HG02870 (cell line): Measurements from ENCODE around the gene HSPA12B.

Experiments used
- ATAC-seq: cut with Tn5 transposase; IDR thresholded peaks from one replicate; pipeline ENCODE4 v1.9.1; 2021; ENCODE audit warnings: mild to moderate bottlenecking, moderate library complexity; ENCODE audit not compliant: unreplicated experiment

The HSPA12B gene

GRCh38 chr20:3732327-3733118 lies at the start of gene HSPA12B:
TSS of gene HSPA12B (plus strand) at chr20:3732685. CDS start at chr20:3738675, 5,990 bp downstream.
- no peak for ATAC-seq

- ATAC-seq = no peak
These were observed 47.1 kb upstream of the HSPA12B start for GRCh38 chr20:3685341-3685740.

GRCh38 chr20:3686421-3686820 lies 46.1 kb upstream of the HSPA12B start:
- no peak for ATAC-seq

GRCh38 chr20:3686867-3687321 lies 45.6 kb upstream of the HSPA12B start:
- ATAC-seq = no peak

- ATAC-seq = no peak
These were observed 44.8 kb upstream of the HSPA12B start for GRCh38 chr20:3687655-3688054.

- no peak for ATAC-seq
These were observed 42.5 kb upstream of the HSPA12B start for GRCh38 chr20:3689978-3690377.

- no peak for ATAC-seq
These were observed 42.1 kb upstream of the HSPA12B start for GRCh38 chr20:3690413-3690812.

- no peak for ATAC-seq
These were observed 41.2 kb upstream of the HSPA12B start for GRCh38 chr20:3691306-3691705.

GRCh38 chr20:3691897-3692296 lies 40.6 kb upstream of the HSPA12B start:
- no peak for ATAC-seq

- ATAC-seq = no peak
These were observed 39.7 kb upstream of the HSPA12B start for GRCh38 chr20:3692706-3693294.

GRCh38 chr20:3693376-3693775 lies 39.1 kb upstream of the HSPA12B start:
- no peak for ATAC-seq

GRCh38 chr20:3694864-3695263 lies 37.6 kb upstream of the HSPA12B start:
- ATAC-seq = no peak

- no peak for ATAC-seq
These were observed 36.3 kb upstream of the HSPA12B start for GRCh38 chr20:3696200-3696599.

- ATAC-seq = no peak
These were observed 35.5 kb upstream of the HSPA12B start for GRCh38 chr20:3696745-3697587.

- no peak for ATAC-seq
These were observed 34.7 kb upstream of the HSPA12B start for GRCh38 chr20:3697588-3698305.

- no peak for ATAC-seq
These were observed 33.9 kb upstream of the HSPA12B start for GRCh38 chr20:3698591-3699001.

- no peak for ATAC-seq
These were observed 33.4 kb upstream of the HSPA12B start for GRCh38 chr20:3699037-3699436.

- ATAC-seq = no peak
These were observed 31.2 kb upstream of the HSPA12B start for GRCh38 chr20:3701061-3701998.

GRCh38 chr20:3702611-3703391 lies 29.7 kb upstream of the HSPA12B start:
- no peak for ATAC-seq
